ENCODE results near the gene BLOC1S3.

- no peak for TF ChIP-seq CTCF (IDR thresholded peaks at IDR 0.05; ENCODE audit: borderline replicate concordance, extremely low read depth, low read length, poor library complexity, severe bottlenecking)
- TF ChIP-seq EZH2 (IDR thresholded peaks at IDR 0.05; ENCODE audit: borderline replicate concordance, low read depth, low read length, severe bottlenecking) = no peak
Measured at GRCh38 chr19:45217957-45218334, 39.4 kb downstream of the BLOC1S3 start.

All from DND-41 (cell line).